Loucy (cell line): ENCODE measurements around the gene ETS2.

Source experiments
- H2AFZ ChIP-seq: fragments of 200-600 bp; sonication (generic); 2 replicates; pipeline ENCODE4 v1.6.0; 2016; ENCODE audit warnings: antibody characterized with exemption, mild to moderate bottlenecking, low read length, moderate library complexity
- H3F3A ChIP-seq: fragments of 200-600 bp; 2 replicates; pipeline ENCODE4 v1.6.0; 2016; ENCODE audit warnings: antibody characterized with exemption, low read depth, mild to moderate bottlenecking
- H3K27me3 ChIP-seq: fragments of 200-600 bp; sonication (generic); 2 replicates; pipeline ENCODE4 v1.6.1; 2014; ENCODE audit warnings: low read length, mild to moderate bottlenecking; ENCODE audit not compliant: insufficient read depth, poor library complexity, severe bottlenecking
- H3K36me3 ChIP-seq: fragments of 200-600 bp; sonication (generic); 2 replicates; pipeline ENCODE4 v1.6.1; 2016; ENCODE audit warnings: low read length; ENCODE audit not compliant: insufficient read depth
- H3K4me1 ChIP-seq: fragments of 200-600 bp; sonication (generic); 2 replicates; pipeline ENCODE4 v1.5.1; 2014; ENCODE audit warnings: low read length, mild to moderate bottlenecking; ENCODE audit not compliant: insufficient read depth, poor library complexity, severe bottlenecking
- H3K4me2 ChIP-seq: fragments of 200-600 bp; sonication (generic); 2 replicates; pipeline ENCODE4 v1.6.0; 2014; ENCODE audit warnings: antibody characterized with exemption, low read length, low read depth, mild to moderate bottlenecking; ENCODE audit not compliant: poor library complexity, severe bottlenecking
- H3K4me3 ChIP-seq: fragments of 200-600 bp; sonication (generic); 2 replicates; pipeline ENCODE4 v1.5.1; 2014; ENCODE audit warnings: low read length, mild to moderate bottlenecking, mixed read lengths; ENCODE audit not compliant: poor library complexity, severe bottlenecking
- H3K79me2 ChIP-seq: fragments of 200-600 bp; sonication (generic); 2 replicates; pipeline ENCODE4 v1.6.1; 2014; ENCODE audit warnings: low read length; ENCODE audit not compliant: insufficient read depth
- H3K9ac ChIP-seq: fragments of 200-600 bp; sonication (generic); 2 replicates; pipeline ENCODE4 v1.6.0; 2014; ENCODE audit warnings: mild to moderate bottlenecking, low read depth, low read length, moderate library complexity; ENCODE audit not compliant: poor library complexity, severe bottlenecking
- H3K9me2 ChIP-seq: fragments of 200-600 bp; sonication (generic); replicated peaks from 2 replicates; pipeline ENCODE4 v1.6.1; 2016; ENCODE audit warnings: low read depth, low read length, mixed read lengths
- H3K9me3 ChIP-seq: fragments of 200-600 bp; sonication (generic); 2 replicates; pipeline ENCODE4 v1.6.1; 2014; ENCODE audit warnings: mild to moderate bottlenecking, antibody characterized with exemption, low read length, low read depth; ENCODE audit not compliant: insufficient read depth
- H4K20me1 ChIP-seq: fragments of 200-600 bp; sonication (generic); 2 replicates; pipeline ENCODE4 v1.6.0; 2014; ENCODE audit warnings: antibody characterized with exemption, low read length, mild to moderate bottlenecking; ENCODE audit not compliant: insufficient read depth, poor library complexity, severe bottlenecking
- CTCF ChIP-seq: fragments of 200-600 bp; sonication (generic); conservative IDR thresholded peaks from 2 replicates; pipeline ENCODE4 v1.5.1; 2014; ENCODE audit warnings: mild to moderate bottlenecking, antibody characterized with exemption, low read length
- EZH2phosphoT487 ChIP-seq: fragments of 200-600 bp; IDR thresholded peaks from 2 replicates; pipeline ENCODE4 v1.6.1; 2018; ENCODE audit warnings: antibody characterized with exemption, mild to moderate bottlenecking, moderate library complexity, borderline replicate concordance

The ETS2 gene

GRCh38 chr21:38831526-38832467, 26.1 kb downstream of the ETS2 start:
- H3K9me2 ChIP-seq, result no peaks in the 10 kb centered on the region
- peak overlapping the region; percentile 34 for H3K4me2 ChIP-seq
- peaks cover 1% of the 10 kb centered on the region; the same call in 1 of the 2 replicates for H3K9me3 ChIP-seq
- no peaks in the 10 kb centered on the region for H3K36me3 ChIP-seq
- peak overlapping the region; percentile 34; the same call in 1 of the 2 replicates for H2AFZ ChIP-seq
- H3K4me1 ChIP-seq, result peaks cover 12% of the 10 kb centered on the region
- no peaks in the 10 kb centered on the region for H3K27me3 ChIP-seq
- H3K4me3 ChIP-seq, result no peak overlapping the region
- no peaks in the 10 kb centered on the region for H3F3A ChIP-seq
- TF ChIP-seq EZH2phosphoT487 (no peak), CTCF (no peak)
- H3K9ac ChIP-seq, result no peak overlapping the region
- no peaks in the 10 kb centered on the region for H3K79me2 ChIP-seq
- H4K20me1 ChIP-seq, result no peaks in the 10 kb centered on the region

- no peak overlapping the region for H2AFZ ChIP-seq
- no peak overlapping the region for H3K9ac ChIP-seq
- H3K79me2 ChIP-seq, result no peaks in the 10 kb centered on the region
- H3K9me2 ChIP-seq, result no peaks in the 10 kb centered on the region
- no peaks in the 10 kb centered on the region for H4K20me1 ChIP-seq
- H3K27me3 ChIP-seq, result no peaks in the 10 kb centered on the region
- no peak overlapping the region for H3K4me2 ChIP-seq
- no peaks in the 10 kb centered on the region for H3K9me3 ChIP-seq
- no peaks in the 10 kb centered on the region for H3F3A ChIP-seq
- H3K36me3 ChIP-seq, result no peaks in the 10 kb centered on the region
- peaks cover 15% of the 10 kb centered on the region for H3K4me1 ChIP-seq
- no peak overlapping the region for H3K4me3 ChIP-seq
- TF ChIP-seq EZH2phosphoT487 (no peak), CTCF (no peak)
Measured at GRCh38 chr21:38832664-38833063, 26.9 kb downstream of the ETS2 start.

- peaks cover 20% of the 10 kb centered on the region for H3K4me1 ChIP-seq
- H3K9ac ChIP-seq, result no peak overlapping the region
- H3K4me3 ChIP-seq, result no peak overlapping the region
- H3K79me2 ChIP-seq, result no peaks in the 10 kb centered on the region
- H3K27me3 ChIP-seq, result no peaks in the 10 kb centered on the region
- no peaks in the 10 kb centered on the region for H4K20me1 ChIP-seq
- H2AFZ ChIP-seq, result no peak overlapping the region
- H3K36me3 ChIP-seq, result no peaks in the 10 kb centered on the region
- H3F3A ChIP-seq, result no peaks in the 10 kb centered on the region
- no peaks in the 10 kb centered on the region for H3K9me2 ChIP-seq
- no peaks in the 10 kb centered on the region for H3K9me3 ChIP-seq
- H3K4me2 ChIP-seq, result no peak overlapping the region
- TF ChIP-seq EZH2phosphoT487 (no peak), CTCF (no peak; the same call in 1 of the 2 replicates)
Measured at GRCh38 chr21:38833117-38833516, 27.4 kb downstream of the ETS2 start.
